HT-29 (cell line): ENCODE results near the gene SLC11A2. TPM values are rescaled to one million over a fixed set of nuclear protein-coding genes. Genes with fewer than 3 reads are reported as not detected.
"Not testable (repeated sequence)": the region's sequence is repeated elsewhere in the genome, so short reads cannot be mapped to it uniquely, and the experiment has no call there.

Experiments
- DNase-seq: peaks from one replicate; pipeline ENCODE4 v3.0.0-alpha.2; 2015; ENCODE audit warnings: low spot score
- small RNA-seq: library from RNA; depleted of rRNA; stranded (forward); fragments of <200 nt; gene quantifications from one replicate; pipeline ENCODE3, GENCODE V24; 2014
- total RNA-seq: library from RNA; depleted of rRNA; stranded (reverse); fragments of >200 nt; shearing (Covaris generic); gene quantifications from 2 replicates; pipeline ENCODE4 v1.2.3, GENCODE V29; 2014; rRNA removed

The SLC11A2 gene
- total RNA-seq, 1 experiment from 2014 or later: 42.9 TPM

DNA sequence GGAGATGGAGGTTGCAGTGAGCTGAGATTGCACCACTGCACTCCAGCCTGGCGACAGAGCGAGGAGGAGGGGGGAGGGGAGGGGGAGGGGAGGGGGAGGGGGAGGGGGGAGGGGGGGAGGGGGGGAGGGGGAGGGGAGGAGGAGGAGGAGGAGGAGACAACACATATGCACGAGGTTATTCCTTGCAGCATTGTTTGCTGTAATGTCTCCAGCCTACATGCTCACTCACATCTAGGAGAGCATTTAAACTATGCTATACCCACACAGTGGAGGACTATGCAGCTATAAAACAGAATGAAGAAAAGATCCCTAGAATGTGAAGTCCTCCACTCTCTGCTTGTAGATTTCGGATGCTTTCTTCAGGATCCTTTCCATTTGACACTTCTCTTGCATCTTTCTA, 77.4 kb downstream of the SLC11A2 start:
- DNase-seq: no peak

DNA sequence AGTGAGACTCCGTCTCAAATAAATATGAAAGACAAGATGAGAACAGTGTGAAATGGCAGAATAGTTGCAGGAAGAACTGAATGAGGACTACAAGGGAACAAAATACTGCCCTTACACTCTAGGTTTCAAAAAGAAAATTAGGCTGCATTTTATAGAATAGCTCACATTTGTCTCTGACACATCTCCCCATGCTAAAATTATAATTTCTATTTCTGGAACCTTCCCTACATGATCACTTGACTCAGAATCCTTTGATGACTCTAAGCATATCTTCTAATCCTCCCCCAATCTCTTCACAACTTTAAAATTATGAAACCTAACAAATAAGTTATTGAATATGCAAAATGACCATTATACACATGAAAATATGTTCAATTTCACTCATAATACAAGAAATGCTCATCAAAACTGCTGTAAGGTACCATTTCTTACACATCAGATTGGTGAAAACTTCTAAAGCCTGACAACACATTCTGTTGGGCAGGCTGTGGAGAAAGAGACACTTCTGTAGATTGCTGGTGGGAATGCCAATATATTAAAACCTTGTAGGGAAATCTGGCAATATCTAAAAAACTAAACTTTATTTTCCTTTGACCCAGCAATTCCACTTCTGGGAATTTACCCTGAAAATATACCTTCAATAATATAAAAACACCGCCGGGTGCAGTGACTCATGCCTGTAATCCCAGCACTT, 78.1 kb downstream of the SLC11A2 start:
- no peak for DNase-seq

DNA sequence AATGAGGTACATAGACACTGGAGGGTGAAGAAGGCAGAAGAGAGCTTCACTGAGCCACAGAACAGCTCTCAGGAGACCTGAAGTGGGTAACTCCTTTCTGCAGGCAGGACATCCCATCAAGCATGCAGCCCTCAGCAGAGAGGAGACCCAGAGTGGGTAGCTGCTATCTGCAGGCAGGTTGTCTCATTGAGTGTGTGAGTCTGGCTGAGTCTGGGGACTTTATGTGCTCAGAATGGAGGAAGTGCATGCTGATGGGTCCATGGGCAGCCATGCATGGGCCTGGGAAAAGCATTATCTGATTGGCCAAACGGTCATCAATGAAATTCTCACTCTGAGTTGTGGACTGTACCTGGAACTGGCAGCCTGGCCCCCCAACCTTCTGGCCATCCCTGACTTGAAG, 88.5 kb downstream of the SLC11A2 start:
- DNase-seq: no peak

DNA sequence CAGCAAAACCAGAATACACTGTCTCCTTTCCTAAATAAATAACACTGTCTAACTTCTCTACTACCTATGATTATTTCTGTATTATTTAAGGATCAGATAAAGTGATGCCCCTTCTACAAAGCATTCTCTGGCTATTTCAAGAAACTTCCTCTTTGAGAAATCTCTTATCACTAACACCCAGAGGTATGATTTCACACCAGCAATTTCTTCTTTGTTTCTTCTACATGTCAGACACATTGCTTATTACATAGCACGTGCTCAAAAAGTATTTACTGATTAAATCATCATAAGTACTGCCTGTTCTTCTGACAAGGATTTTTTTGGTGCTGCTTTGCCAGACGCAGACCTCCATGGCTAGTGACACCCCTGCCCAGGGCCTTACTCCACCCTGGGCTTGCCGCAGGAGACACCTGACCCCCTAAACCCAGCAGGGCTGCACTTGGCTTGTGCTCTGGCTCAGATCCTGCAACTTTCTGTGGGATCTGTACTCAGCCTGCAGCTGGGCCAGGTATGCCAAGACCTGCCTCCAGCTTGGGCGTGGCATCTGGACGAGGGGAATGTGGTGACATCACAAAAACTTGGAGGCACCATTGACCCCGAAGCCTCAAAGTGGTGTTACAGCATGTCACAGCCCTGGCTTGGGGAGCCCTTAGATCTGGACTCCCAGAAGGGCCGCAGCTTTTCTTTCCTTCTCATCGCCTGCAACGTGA, 89.2 kb downstream of the SLC11A2 start:
- no peak for DNase-seq

DNA sequence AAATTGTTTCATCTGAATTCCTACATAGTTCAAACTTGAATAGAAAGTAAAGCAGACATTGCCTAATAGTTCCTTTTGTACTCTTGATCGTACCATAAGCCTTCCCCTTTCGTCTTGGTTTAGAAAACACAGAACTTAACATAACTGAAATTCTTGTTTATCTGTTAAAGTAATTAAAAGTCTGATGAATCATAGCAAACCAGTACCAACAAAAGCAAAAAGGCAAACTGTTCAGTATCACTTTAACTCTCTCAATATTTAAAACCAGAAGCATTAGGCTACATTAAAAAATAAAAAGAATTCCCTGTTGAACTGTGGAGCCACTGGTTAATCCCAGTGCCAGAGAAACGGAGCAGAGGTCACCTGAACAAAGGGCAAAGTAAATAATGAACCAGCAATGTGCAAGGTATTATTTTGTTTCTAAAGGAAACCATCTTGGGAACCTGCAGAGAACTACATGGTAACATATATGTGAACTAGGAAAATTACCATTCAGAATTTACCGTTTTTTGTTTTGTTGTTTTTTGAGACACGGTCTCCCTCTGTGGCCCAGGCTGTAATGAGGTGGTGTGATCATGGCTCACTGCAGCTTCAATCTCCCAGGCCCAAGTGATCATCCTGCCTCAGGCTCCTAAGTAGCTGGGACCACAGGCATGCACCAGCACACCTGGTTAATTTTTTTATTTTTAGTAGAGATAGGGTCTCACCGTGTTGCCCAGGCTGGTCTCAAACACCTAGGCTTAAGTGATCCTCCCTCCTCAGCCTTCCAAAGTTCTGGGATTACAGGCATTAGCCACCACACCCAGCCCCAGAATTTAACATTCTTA, 91.0 kb downstream of the SLC11A2 start:
- DNase-seq: no peak

DNA sequence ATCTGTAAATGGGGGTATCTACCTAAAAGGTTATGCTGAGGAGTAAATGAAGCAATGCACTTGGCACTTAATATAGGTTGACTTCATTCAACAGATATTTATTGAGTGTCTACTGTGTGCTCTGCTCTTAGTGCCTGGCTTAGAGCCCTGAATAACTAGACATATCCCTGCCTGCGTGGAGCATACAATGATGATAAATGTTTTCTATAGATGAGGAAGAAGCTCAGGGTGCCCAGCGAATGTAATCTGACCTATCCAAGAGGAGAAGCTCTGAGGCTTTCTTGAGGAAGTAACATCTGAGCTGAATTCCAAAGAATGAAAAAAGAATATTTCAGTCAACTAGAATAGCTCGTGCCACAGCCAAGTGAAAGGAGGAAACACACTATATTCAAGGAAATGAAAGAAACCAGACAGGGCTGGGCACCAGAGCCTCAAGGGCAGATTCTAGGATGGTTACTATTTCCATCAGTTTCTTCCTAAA, 91.8 kb downstream of the SLC11A2 start:
- DNase-seq: no peak

DNA sequence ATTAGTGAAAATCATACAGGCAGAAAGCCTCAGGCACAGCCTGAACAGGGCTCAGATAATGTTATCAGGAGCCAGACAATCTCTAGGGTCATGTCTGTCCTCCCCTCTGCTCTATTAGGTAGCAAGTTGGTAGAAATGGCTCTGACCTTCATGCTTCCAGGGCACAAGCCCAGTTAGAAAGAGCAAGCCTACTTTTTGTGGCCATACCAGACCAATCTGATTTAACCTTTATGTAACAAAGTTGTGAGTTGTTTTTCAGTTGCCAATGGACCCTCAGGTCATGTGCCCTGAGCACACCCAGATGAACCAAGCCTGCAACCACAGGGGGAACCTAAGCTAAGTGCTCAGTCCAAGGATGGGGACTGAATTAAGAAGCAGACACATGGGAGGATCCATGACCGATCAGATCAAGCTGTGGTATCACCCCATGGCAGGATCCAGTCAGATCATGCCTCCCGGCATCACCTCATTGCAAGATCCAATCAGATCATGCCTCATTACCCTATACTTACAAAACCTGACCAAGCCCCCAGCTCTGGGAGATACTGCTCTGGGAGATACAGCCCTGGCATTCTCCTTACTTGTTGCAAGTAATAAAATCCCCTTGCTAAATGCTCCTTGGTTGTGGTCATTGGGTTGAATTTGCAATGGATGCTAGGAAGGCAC, 92.6 kb downstream of the SLC11A2 start:
- no peak for DNase-seq

DNA sequence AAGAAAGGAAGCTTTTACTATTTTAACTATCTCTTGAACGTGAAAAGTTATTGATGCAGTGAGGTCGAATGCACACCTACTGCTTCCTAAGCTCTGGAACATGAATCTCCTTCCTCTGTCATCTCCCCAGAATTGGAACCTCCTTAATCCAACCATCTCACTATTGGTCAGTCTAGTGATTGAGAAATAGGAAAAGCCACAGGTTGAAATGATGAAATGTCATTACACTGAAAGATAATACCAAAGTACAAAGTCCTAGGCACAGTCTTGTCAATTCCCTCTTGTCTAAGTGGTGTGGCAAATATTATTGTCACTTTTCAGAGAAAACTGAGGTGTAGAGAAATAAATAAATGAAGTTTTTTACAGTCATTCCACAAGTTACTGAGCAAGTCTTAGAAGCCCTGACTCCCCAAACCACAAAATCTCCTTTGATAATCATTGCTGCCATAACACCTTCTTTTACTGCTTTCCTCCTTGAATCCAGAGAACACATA, 93.3 kb downstream of the SLC11A2 start:
- no peak for DNase-seq

DNA sequence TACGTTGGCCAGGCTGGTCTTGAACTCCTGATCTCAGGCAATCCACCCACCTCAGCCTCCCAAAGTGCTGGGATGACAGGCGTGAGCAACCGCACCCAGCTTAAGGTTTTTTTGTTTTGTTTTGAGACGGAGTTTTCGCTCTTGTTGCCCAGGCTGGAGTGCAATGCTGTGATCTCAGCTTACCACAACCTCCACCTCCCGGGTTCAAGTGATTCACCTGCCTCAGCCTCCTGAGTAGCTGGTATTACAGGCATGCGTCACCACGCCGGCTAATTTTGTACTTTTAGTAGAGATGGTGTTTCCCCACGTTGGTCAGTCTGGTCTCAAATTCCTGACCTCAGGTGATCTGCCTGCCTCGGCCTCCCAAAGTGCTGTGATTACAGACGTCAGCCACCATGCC, 95.7 kb downstream of the SLC11A2 start:
- not testable (repeated sequence) for DNase-seq

DNA sequence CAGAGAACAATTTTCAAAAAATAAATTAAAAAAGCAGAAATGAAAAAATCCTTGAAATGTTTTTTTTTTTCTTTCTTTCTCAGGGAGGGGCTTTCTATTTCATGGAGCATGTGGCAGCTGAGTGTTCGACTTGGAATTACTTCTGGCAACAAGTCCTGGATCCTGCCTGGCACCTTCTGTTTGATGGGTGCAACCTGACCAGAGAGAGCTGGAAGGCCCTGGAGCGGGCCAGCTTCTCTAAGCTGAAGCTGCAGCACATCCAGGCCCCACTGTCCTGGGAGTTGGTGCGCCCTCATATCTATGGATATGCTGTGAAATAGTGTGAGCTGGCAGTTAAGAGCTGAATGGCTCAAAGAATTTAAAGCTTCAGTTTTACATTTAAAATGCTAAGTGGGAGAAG, 96.4 kb downstream of the SLC11A2 start:
- DNase-seq: no peak

Small RNA genes within 50 kb of the gene (small RNA-seq; reads per million reads assigned to genes)
- not detected for gene AC008121.1
- not detected for gene RF00019
- not detected for gene RNU6-1273P
- gene RNU6-87P: not detected

Other genes with a start within 250 kb of the SLC11A2 start
- gene TMPRSS12, start 183.5 kb downstream of the SLC11A2 start, total RNA-seq: not detected in 2 replicates
- not detected in 2 replicates for gene HIGD1C, start 73.8 kb downstream of the SLC11A2 start, total RNA-seq
- gene LETMD1, start 21.9 kb upstream of the SLC11A2 start, total RNA-seq: 36.8 and 47.1 TPM in 2 replicates
- 4.3 and 6.3 TPM in 2 replicates for gene CSRNP2, start 57.2 kb upstream of the SLC11A2 start, total RNA-seq
- gene TFCP2, start 146.8 kb upstream of the SLC11A2 start, total RNA-seq: 8.4 and 8.7 TPM in 2 replicates
- 0.05 TPM in 1 of 2 replicates, not detected in the other for gene POU6F1, start 191.7 kb upstream of the SLC11A2 start, total RNA-seq
- gene DAZAP2, start 212.4 kb upstream of the SLC11A2 start, total RNA-seq: 174 and 187 TPM in 2 replicates
- 93.2 and 125 TPM in 2 replicates for gene SMAGP, start 244.0 kb upstream of the SLC11A2 start, total RNA-seq